ENCODE measurements around the gene CD274. TPM values are rescaled to one million over a fixed set of nuclear protein-coding genes. Genes with fewer than 3 reads are reported as not detected.
"Not testable (repeated sequence)": the region's sequence is repeated elsewhere in the genome, so short reads cannot be mapped to it uniquely, and the experiment has no call there.

CD274 gene
- total RNA-seq, 1 donor from 2014 or later, result 61.7 TPM

GRCh38 chr9:5429873-5430564 lies 20.3 kb upstream of the CD274 start:
- intact Hi-C loops (cut with micrococcal nuclease), result loop anchor here (5.0 to 10.0 kb wide), 4 partner anchors 65 to 1125 kb away; partner anchors contain the start of genes GLIS3 and RLN2
- H3K9me3 Mint-ChIP-seq, result peaks cover 2% of the 10 kb centered on the region
- H3K4me3 Mint-ChIP-seq, result no peak overlapping the region
- H3K36me3 Mint-ChIP-seq (ENCODE audit: low read depth), result peaks cover 30% of the 10 kb centered on the region
- no peak for DNase-seq (ENCODE audit: low spot score)
- no peaks in the 10 kb centered on the region for H3K27me3 Mint-ChIP-seq (ENCODE audit: insufficient read depth)
- peaks cover 6% of the 10 kb centered on the region for H3K4me1 Mint-ChIP-seq (ENCODE audit: low read depth)
- no peak overlapping the region for H3K27ac Mint-ChIP-seq

GRCh38 chr9:5430912-5431311 lies 19.4 kb upstream of the CD274 start:
- Mint-ChIP-seq H3K27ac (no peak overlapping the region), H3K27me3 (ENCODE audit: insufficient read depth) (no peaks in the 10 kb centered on the region), H3K4me1 (ENCODE audit: low read depth) (peaks cover 10% of the 10 kb centered on the region), H3K36me3 (ENCODE audit: low read depth) (peaks cover 39% of the 10 kb centered on the region), H3K9me3 (peaks cover 6% of the 10 kb centered on the region), H3K4me3 (no peak overlapping the region)
- no peak for DNase-seq (ENCODE audit: low spot score)
- intact Hi-C loops (cut with micrococcal nuclease), result loop anchor here (10.0 kb wide), 1 partner anchor 1126 kb away; the partner anchor contains the start of gene GLIS3

GRCh38 chr9:5432890-5433289 lies 17.5 kb upstream of the CD274 start:
- peaks cover 27% of the 10 kb centered on the region for H3K4me1 Mint-ChIP-seq (ENCODE audit: low read depth)
- H3K36me3 Mint-ChIP-seq (ENCODE audit: low read depth), result peaks cover 50% of the 10 kb centered on the region
- H3K27me3 Mint-ChIP-seq (ENCODE audit: insufficient read depth); H3K27ac Mint-ChIP-seq; DNase-seq (ENCODE audit: low spot score); H3K4me3 Mint-ChIP-seq; H3K9me3 Mint-ChIP-seq: not testable (repeated sequence)
- intact Hi-C loops (cut with micrococcal nuclease), result loop anchor here (10.0 kb wide), 1 partner anchor 1128 kb away; the partner anchor contains the start of gene GLIS3

- H3K4me3 Mint-ChIP-seq; H3K27me3 Mint-ChIP-seq (ENCODE audit: insufficient read depth); H3K27ac Mint-ChIP-seq; H3K9me3 Mint-ChIP-seq; DNase-seq (ENCODE audit: low spot score): not testable (repeated sequence)
- Mint-ChIP-seq H3K4me1 (ENCODE audit: low read depth) (peaks cover 31% of the 10 kb centered on the region), H3K36me3 (ENCODE audit: low read depth) (peaks cover 50% of the 10 kb centered on the region)
- intact Hi-C loops (cut with micrococcal nuclease), result loop anchor here (10.0 kb wide), 1 partner anchor 1129 kb away; the partner anchor contains the start of gene GLIS3
Observed at GRCh38 chr9:5433328-5433727, 17.0 kb upstream of the CD274 start.

GRCh38 chr9:5433841-5434810 lies 16.2 kb upstream of the CD274 start:
- Mint-ChIP-seq H3K36me3 (ENCODE audit: low read depth) (peaks cover 54% of the 10 kb centered on the region), H3K4me1 (ENCODE audit: low read depth) (peaks cover 39% of the 10 kb centered on the region)
- intact Hi-C loops (cut with micrococcal nuclease), result loop anchor here (10.0 kb wide), 1 partner anchor 1129 kb away; the partner anchor contains the start of gene GLIS3
- not testable (repeated sequence) for H3K9me3 Mint-ChIP-seq; H3K27me3 Mint-ChIP-seq (ENCODE audit: insufficient read depth); DNase-seq (ENCODE audit: low spot score); H3K27ac Mint-ChIP-seq; H3K4me3 Mint-ChIP-seq

GRCh38 chr9:5435912-5436311 lies 14.4 kb upstream of the CD274 start:
- H3K27ac Mint-ChIP-seq, result peak overlapping the region; percentile 93
- DNase-seq (ENCODE audit: low spot score), result no peak
- no peaks in the 10 kb centered on the region for H3K27me3 Mint-ChIP-seq (ENCODE audit: insufficient read depth)
- peak overlapping the region; percentile 93 for H3K4me3 Mint-ChIP-seq
- peaks cover 57% of the 10 kb centered on the region for H3K4me1 Mint-ChIP-seq (ENCODE audit: low read depth)
- peaks cover 49% of the 10 kb centered on the region for H3K36me3 Mint-ChIP-seq (ENCODE audit: low read depth)
- intact Hi-C loops (cut with micrococcal nuclease), result loop anchor here (2.0 to 10.0 kb wide), 9 partner anchors 364 to 1131 kb away; partner anchors contain the start of genes AK3, CDC37L1 and GLIS3
- peaks cover 6% of the 10 kb centered on the region for H3K9me3 Mint-ChIP-seq

- Mint-ChIP-seq H3K27ac (peak overlapping the region; percentile 93), H3K9me3 (peaks cover 6% of the 10 kb centered on the region), H3K4me1 (ENCODE audit: low read depth) (peaks cover 61% of the 10 kb centered on the region), H3K36me3 (ENCODE audit: low read depth) (peaks cover 46% of the 10 kb centered on the region), H3K27me3 (ENCODE audit: insufficient read depth) (no peaks in the 10 kb centered on the region), H3K4me3 (peak overlapping the region; percentile 93)
- DNase-seq (ENCODE audit: low spot score), result no peak
- intact Hi-C loops (cut with micrococcal nuclease), result loop anchor here (2.0 to 10.0 kb wide), 9 partner anchors 364 to 1132 kb away; partner anchors contain the start of genes AK3, CDC37L1 and GLIS3
Observed at GRCh38 chr9:5436441-5436840, 13.9 kb upstream of the CD274 start.

GRCh38 chr9:5437254-5438216 lies 12.8 kb upstream of the CD274 start, which contains the start of gene PLGRKT:
Gene PLGRKT, minus strand, starts transcription at chr9:5437925. Its CDS starts 5,948 bp downstream, at chr9:5431977.
- Mint-ChIP-seq H3K27ac (peak within 1 kb of the TSS; percentile 93), H3K4me3 (peak within 1 kb of the TSS; percentile 93), H3K4me1 (ENCODE audit: low read depth) (peaks cover 66% of the 10 kb centered on the region), H3K36me3 (ENCODE audit: low read depth) (peaks cover 40% of the 10 kb centered on the region), H3K27me3 (ENCODE audit: insufficient read depth) (no peaks in the 10 kb centered on the region), H3K9me3 (peaks cover 6% of the 10 kb centered on the region)
- intact Hi-C loops (cut with micrococcal nuclease), result loop anchor here (1.0 to 10.0 kb wide), 19 partner anchors 9 to 1133 kb away; partner anchors contain the start of genes AK3, CD274, CDC37L1 and GLIS3
- peak; percentile 90 for DNase-seq (ENCODE audit: low spot score)

GRCh38 chr9:5438301-5439162 lies 11.8 kb upstream of the CD274 start:
- DNase-seq (ENCODE audit: low spot score), result peak; percentile 63
- Mint-ChIP-seq H3K4me1 (ENCODE audit: low read depth) (peaks cover 71% of the 10 kb centered on the region), H3K27ac (peak overlapping the region; percentile 93), H3K36me3 (ENCODE audit: low read depth) (peaks cover 32% of the 10 kb centered on the region), H3K9me3 (peaks cover 6% of the 10 kb centered on the region), H3K27me3 (ENCODE audit: insufficient read depth) (no peaks in the 10 kb centered on the region), H3K4me3 (peak overlapping the region; percentile 93)
- intact Hi-C loops (cut with micrococcal nuclease), result loop anchor here (1.0 to 10.0 kb wide), 9 partner anchors 17 to 1134 kb away; partner anchors contain the start of genes CDC37L1 and GLIS3

GRCh38 chr9:5440426-5440825 lies 9.9 kb upstream of the CD274 start:
- intact Hi-C loops (cut with micrococcal nuclease), result loop anchor here (10.0 kb wide), 1 partner anchor 344 kb away; no protein-coding TSS in a partner anchor
- peaks cover 23% of the 10 kb centered on the region for H3K36me3 Mint-ChIP-seq (ENCODE audit: low read depth)
- H3K4me3 Mint-ChIP-seq, result no peak overlapping the region
- H3K27me3 Mint-ChIP-seq (ENCODE audit: insufficient read depth), result no peaks in the 10 kb centered on the region
- H3K9me3 Mint-ChIP-seq, result peaks cover under 1% of the 10 kb centered on the region
- peaks cover 73% of the 10 kb centered on the region for H3K4me1 Mint-ChIP-seq (ENCODE audit: low read depth)
- DNase-seq (ENCODE audit: low spot score), result no peak
- H3K27ac Mint-ChIP-seq, result no peak overlapping the region

- no peak overlapping the region for H3K4me3 Mint-ChIP-seq
- DNase-seq (ENCODE audit: low spot score), result no peak
- intact Hi-C loops (cut with micrococcal nuclease), result loop anchor here (10.0 kb wide), 1 partner anchor 344 kb away; no protein-coding TSS in a partner anchor
- peaks cover 71% of the 10 kb centered on the region for H3K4me1 Mint-ChIP-seq (ENCODE audit: low read depth)
- no peaks in the 10 kb centered on the region for H3K9me3 Mint-ChIP-seq
- no peaks in the 10 kb centered on the region for H3K27me3 Mint-ChIP-seq (ENCODE audit: insufficient read depth)
- H3K27ac Mint-ChIP-seq, result peak overlapping the region; percentile 67
- H3K36me3 Mint-ChIP-seq (ENCODE audit: low read depth), result peaks cover 17% of the 10 kb centered on the region
Observed at GRCh38 chr9:5441043-5441442, 9.3 kb upstream of the CD274 start.

Data from activated T-helper 1 cell treated with anti-CD3 and anti-CD28 coated beads, Interleukin-12 subunit alpha, Interleukin-12 subunit beta, Interleukin-2, Interleukin-4 antibody, amounts not matched to agents 30 ng/mL and 10 ng/mL and 1 ng/mL, durations not matched to agents 14 hours and 24 hours and 36 hours (primary cell).